Neural cell (in vitro differentiated cells): ENCODE measurements around the gene PTPRG. TPM values are rescaled to one million over a fixed set of nuclear protein-coding genes. Genes with fewer than 3 reads are reported as not detected.

Source experiments
- H2AFZ ChIP-seq: fragments of 200-600, 300-800 bp; sonication (generic), shearing (Covaris generic); 2 replicates; pipeline ENCODE4 v1.6.0; 2014; ENCODE audit warnings: low read depth, mild to moderate bottlenecking, antibody characterized with exemption, low read length, moderate library complexity
- H3F3A ChIP-seq: fragments of 200-600 bp; shearing (Covaris generic); 2 replicates; pipeline ENCODE4 v1.6.1; 2016; ENCODE audit warnings: mild to moderate bottlenecking, moderate library complexity, mixed read lengths, antibody characterized with exemption, low read length; ENCODE audit not compliant: insufficient read depth, poor library complexity, severe bottlenecking
- H3K27ac ChIP-seq: fragments of 200-600, 300-800 bp; sonication (generic), shearing (Covaris generic); 2 replicates; pipeline ENCODE4 v1.5.1; 2014; ENCODE audit warnings: mild to moderate bottlenecking, low read length, moderate library complexity
- H3K27me3 ChIP-seq: fragments of 300-800, 200-600 bp; sonication (generic), shearing (Covaris generic); 2 replicates; pipeline ENCODE4 v1.6.0; 2014; ENCODE audit warnings: mild to moderate bottlenecking, low read depth, low read length, moderate library complexity; ENCODE audit not compliant: insufficient read depth
- H3K36me3 ChIP-seq: fragments of 300-800, 200-600 bp; sonication (generic), shearing (Covaris generic); 2 replicates; pipeline ENCODE4 v1.5.1; 2014; ENCODE audit warnings: mild to moderate bottlenecking, antibody characterized with exemption, low read length, moderate library complexity; ENCODE audit not compliant: insufficient read depth
- H3K4me2 ChIP-seq: fragments of 300-800, 200-600 bp; sonication (generic), shearing (Covaris generic); 2 replicates; pipeline ENCODE4 v1.6.0; 2014; ENCODE audit warnings: mild to moderate bottlenecking, low read length
- H3K4me3 ChIP-seq: fragments of 300-800, 200-600 bp; sonication (generic), shearing (Covaris generic); 2 replicates; pipeline ENCODE4 v1.5.1; 2014; ENCODE audit warnings: mild to moderate bottlenecking, low read length, moderate library complexity
- H3K79me2 ChIP-seq: fragments of 200-600 bp; shearing (Covaris generic); replicated peaks from 2 replicates; pipeline ENCODE4 v1.6.0; 2014; ENCODE audit warnings: mild to moderate bottlenecking, low read length, moderate library complexity; ENCODE audit not compliant: insufficient read depth
- H3K9ac ChIP-seq: fragments of 300-800, 200-600 bp; sonication (generic), shearing (Covaris generic); 2 replicates; pipeline ENCODE4 v1.6.1; 2016; ENCODE audit warnings: mild to moderate bottlenecking, low read length, mixed read lengths
- H3K9me2 ChIP-seq: fragments of 200-600 bp; shearing (Covaris generic); 2 replicates; pipeline ENCODE4 v1.6.1; 2016; ENCODE audit warnings: mild to moderate bottlenecking, low read length, mixed read lengths; ENCODE audit not compliant: insufficient read depth
- H3K9me3 ChIP-seq: fragments of 200-600, 300-800 bp; sonication (generic), shearing (Covaris generic); 2 replicates; pipeline ENCODE4 v1.6.1; 2016; ENCODE audit warnings: mild to moderate bottlenecking, mixed run types, low read length, moderate library complexity, mixed read lengths
- H4K20me1 ChIP-seq: fragments of 200-600 bp; shearing (Covaris generic); 2 replicates; pipeline ENCODE4 v1.6.1; 2016; ENCODE audit warnings: mild to moderate bottlenecking, mixed run types; ENCODE audit not compliant: insufficient read depth
- CTCF ChIP-seq: fragments of 450-650 bp; IDR thresholded peaks from 2 replicates; pipeline ENCODE4 v1.5.1; 2014; ENCODE audit warnings: antibody characterized with exemption, mild to moderate bottlenecking, moderate library complexity; ENCODE audit not compliant: poor library complexity, severe bottlenecking
- EP300 ChIP-seq: fragments of 450-650 bp; conservative IDR thresholded peaks from 2 replicates; pipeline ENCODE4 v1.6.1; 2014; ENCODE audit warnings: antibody characterized with exemption, mild to moderate bottlenecking, moderate library complexity; ENCODE audit not compliant: poor library complexity, severe bottlenecking
- EZH2 ChIP-seq: fragments of 200-600, 300-800 bp; shearing (Covaris generic), sonication (generic); IDR thresholded peaks from 2 replicates; pipeline ENCODE4 v1.6.1; 2014; ENCODE audit warnings: antibody characterized with exemption, low read length, borderline replicate concordance, mild to moderate bottlenecking; ENCODE audit not compliant: insufficient read depth, poor library complexity, severe bottlenecking
- MXI1 ChIP-seq: fragments of 450-650 bp; conservative IDR thresholded peaks from 2 replicates; pipeline ENCODE4 v1.6.1; 2014; ENCODE audit warnings: antibody characterized with exemption, mild to moderate bottlenecking; ENCODE audit not compliant: poor library complexity, severe bottlenecking
- POLR2AphosphoS5 ChIP-seq: IDR thresholded peaks from 2 replicates; pipeline ENCODE4 v1.6.1; 2012
- RAD21 ChIP-seq: fragments of 450-650 bp; conservative IDR thresholded peaks from 2 replicates; pipeline ENCODE4 v1.6.1; 2014; ENCODE audit warnings: antibody characterized with exemption, mild to moderate bottlenecking, moderate library complexity
- REST ChIP-seq: IDR thresholded peaks from 2 replicates; pipeline ENCODE4 v1.6.1; 2012; ENCODE audit warnings: borderline replicate concordance
- SMC3 ChIP-seq: fragments of 450-650 bp; conservative IDR thresholded peaks from 2 replicates; pipeline ENCODE4 v1.6.1; 2014; ENCODE audit warnings: antibody characterized with exemption, mild to moderate bottlenecking, moderate library complexity; ENCODE audit not compliant: poor library complexity
- TAF1 ChIP-seq: IDR thresholded peaks from 2 replicates; pipeline ENCODE4 v1.6.1; 2012; ENCODE audit warnings: low read depth
- polyA plus RNA-seq: library from polyadenylated mRNA; depleted of rRNA; stranded (reverse); fragments of >200 nt; gene quantifications from 2 replicates; pipeline ENCODE4 v1.2.3, GENCODE V29; 2014

PTPRG gene
- polyA plus RNA-seq, 1 donor from 2014 or later: 33.1 TPM

- no peaks in the 10 kb centered on the region for H3K79me2 ChIP-seq
- no peak overlapping the region for H2AFZ ChIP-seq
Observed at GRCh38 chr3:61627768-61628185, 66.4 kb downstream of the PTPRG start.

GRCh38 chr3:61628636-61629035, 67.3 kb downstream of the PTPRG start:
- H4K20me1 ChIP-seq: no peaks in the 10 kb centered on the region
- no peak overlapping the region for H3K4me2 ChIP-seq
- H3K9me2 ChIP-seq: no peaks in the 10 kb centered on the region
- no peak overlapping the region for H2AFZ ChIP-seq
- no peaks in the 10 kb centered on the region for H3K9me3 ChIP-seq
- no peaks in the 10 kb centered on the region for H3K36me3 ChIP-seq
- no peak overlapping the region for H3K4me3 ChIP-seq
- no peak overlapping the region for H3K9ac ChIP-seq
- no peaks in the 10 kb centered on the region for H3K27me3 ChIP-seq
- H3K79me2 ChIP-seq: no peaks in the 10 kb centered on the region
- H3F3A ChIP-seq: no peaks in the 10 kb centered on the region
- no peak overlapping the region for H3K27ac ChIP-seq
- TF ChIP-seq REST (no peak), TAF1 (no peak), RAD21 (no peak), CTCF (no peak), EZH2 (no peak), MXI1 (no peak)

More at GRCh38 chr3:61627768-61628185, 66.4 kb downstream of the PTPRG start:
- Histone ChIP-seq H4K20me1 (no peaks in the 10 kb centered on the region), H3F3A (no peaks in the 10 kb centered on the region), H3K4me3 (no peak overlapping the region), H3K27ac (no peak overlapping the region), H3K36me3 (no peaks in the 10 kb centered on the region), H3K4me2 (no peak overlapping the region), H3K9ac (no peak overlapping the region), H3K9me3 (no peaks in the 10 kb centered on the region), H3K9me2 (no peaks in the 10 kb centered on the region), H3K27me3 (no peaks in the 10 kb centered on the region)
- TF ChIP-seq TAF1 (no peak), RAD21 (no peak), POLR2AphosphoS5 (no peak), CTCF (no peak), MXI1 (no peak), EP300 (no peak), REST (no peak), EZH2 (no peak), SMC3 (no peak)
